ENCODE results near the gene ZMYM2. TPM values are rescaled to one million over a fixed set of nuclear protein-coding genes. Genes with fewer than 3 reads are reported as not detected.

ZMYM2 gene
- polyA plus RNA-seq, 3 donors = 6.7 to 32.6 (median 8.5) TPM

DNA sequence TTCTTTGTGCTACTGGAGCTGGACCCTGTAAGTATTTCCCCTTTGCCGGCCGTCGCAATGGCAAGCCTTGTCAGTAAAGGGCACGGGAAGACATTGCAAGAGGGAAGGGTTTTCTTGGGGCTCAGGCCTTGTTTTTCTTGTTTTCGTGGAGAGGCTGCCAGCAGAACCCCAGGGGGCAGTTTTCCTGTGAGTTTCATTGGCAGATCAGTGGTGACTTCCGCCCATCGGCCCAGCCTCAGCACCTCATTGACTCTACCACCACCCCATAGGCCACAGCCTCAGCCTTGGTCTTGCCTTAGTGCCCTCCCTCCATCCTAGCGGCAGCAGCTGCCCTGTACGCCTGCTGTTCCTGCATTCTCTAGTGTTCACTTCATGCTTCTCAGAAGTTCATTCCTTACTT, 140.8 kb downstream of the ZMYM2 start:
- TF ChIP-seq, protein P1, sequence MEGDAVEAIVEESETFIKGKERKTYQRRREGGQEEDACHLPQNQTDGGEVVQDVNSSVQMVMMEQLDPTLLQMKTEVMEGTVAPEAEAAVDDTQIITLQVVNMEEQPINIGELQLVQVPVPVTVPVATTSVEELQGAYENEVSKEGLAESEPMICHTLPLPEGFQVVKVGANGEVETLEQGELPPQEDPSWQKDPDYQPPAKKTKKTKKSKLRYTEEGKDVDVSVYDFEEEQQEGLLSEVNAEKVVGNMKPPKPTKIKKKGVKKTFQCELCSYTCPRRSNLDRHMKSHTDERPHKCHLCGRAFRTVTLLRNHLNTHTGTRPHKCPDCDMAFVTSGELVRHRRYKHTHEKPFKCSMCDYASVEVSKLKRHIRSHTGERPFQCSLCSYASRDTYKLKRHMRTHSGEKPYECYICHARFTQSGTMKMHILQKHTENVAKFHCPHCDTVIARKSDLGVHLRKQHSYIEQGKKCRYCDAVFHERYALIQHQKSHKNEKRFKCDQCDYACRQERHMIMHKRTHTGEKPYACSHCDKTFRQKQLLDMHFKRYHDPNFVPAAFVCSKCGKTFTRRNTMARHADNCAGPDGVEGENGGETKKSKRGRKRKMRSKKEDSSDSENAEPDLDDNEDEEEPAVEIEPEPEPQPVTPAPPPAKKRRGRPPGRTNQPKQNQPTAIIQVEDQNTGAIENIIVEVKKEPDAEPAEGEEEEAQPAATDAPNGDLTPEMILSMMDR (IDR thresholded peaks at IDR 0.05) = no peak
- no peak for DNase-seq
- H3K4me3 Mint-ChIP-seq = no peak overlapping the region
- Histone ChIP-seq H2AFZ (ENCODE audit: insufficient read depth, low read depth, low read length, poor library complexity, severe bottlenecking) (no peak overlapping the region), H3K4me3 (replicated peaks in 1 of 3; ENCODE audit: low read depth in 2 of 3, low read length in 3 of 3) (no peak overlapping the region), H3K4me1 (ENCODE audit: control insufficient read depth in 1 of 2, insufficient read depth in 2 of 2, low read length in 2 of 2) (peaks cover 0 to under 1% of the 10 kb centered on the region in 2 donors), H3K36me3 (replicated peaks in 1 of 2; ENCODE audit: control insufficient read depth in 1 of 2, insufficient read depth in 2 of 2, low read length in 2 of 2) (no peaks in the 10 kb centered on the region), H3K4me2 (replicated peaks; ENCODE audit: extremely low read depth, low read length, poor library complexity, severe bottlenecking) (no peak overlapping the region), H3K9ac (ENCODE audit: insufficient read depth, low read length, poor library complexity, severe bottlenecking) (no peak overlapping the region), H4K20me1 (ENCODE audit: insufficient read depth, low read length) (no peaks in the 10 kb centered on the region), H3K27me3 (ENCODE audit: control insufficient read depth in 2 of 2, insufficient read depth in 2 of 2, low read length in 2 of 2) (peaks cover 9 to 26% of the 10 kb centered on the region in 2 donors), H3K79me2 (ENCODE audit: insufficient read depth, low read length) (no peaks in the 10 kb centered on the region), H3K27ac (ENCODE audit: low read depth in 1 of 2, low read length in 2 of 2) (no peak overlapping the region), H3K9me3 (replicated peaks in 1 of 2; ENCODE audit: control insufficient read depth in 1 of 2, insufficient read depth in 1 of 2, low read length in 2 of 2) (no peaks in the 10 kb centered on the region)
- peaks cover 10 to 23% (median 14%) of the 10 kb centered on the region in 3 donors for H3K27me3 Mint-ChIP-seq (ENCODE audit: low read depth in 3 of 3)
- peaks cover 0 to 9% (median 2%) of the 10 kb centered on the region in 7 donors for H3K9me3 Mint-ChIP-seq
- no peak overlapping the region for H3K27ac Mint-ChIP-seq
- H3K4me1 Mint-ChIP-seq = peaks cover 9% of the 10 kb centered on the region
- intact Hi-C loops (cut with micrococcal nuclease) = loop anchor here in 1 of 2 donors (10.0 kb wide), 1 partner anchor 65 kb away; the partner anchor contains the start of gene GJA3
- H3K36me3 Mint-ChIP-seq = no peaks in the 10 kb centered on the region
- 81% methylated on average over 7 of the region's 9 CpGs for WGBS (ENCODE audit: insufficient coverage)

DNA sequence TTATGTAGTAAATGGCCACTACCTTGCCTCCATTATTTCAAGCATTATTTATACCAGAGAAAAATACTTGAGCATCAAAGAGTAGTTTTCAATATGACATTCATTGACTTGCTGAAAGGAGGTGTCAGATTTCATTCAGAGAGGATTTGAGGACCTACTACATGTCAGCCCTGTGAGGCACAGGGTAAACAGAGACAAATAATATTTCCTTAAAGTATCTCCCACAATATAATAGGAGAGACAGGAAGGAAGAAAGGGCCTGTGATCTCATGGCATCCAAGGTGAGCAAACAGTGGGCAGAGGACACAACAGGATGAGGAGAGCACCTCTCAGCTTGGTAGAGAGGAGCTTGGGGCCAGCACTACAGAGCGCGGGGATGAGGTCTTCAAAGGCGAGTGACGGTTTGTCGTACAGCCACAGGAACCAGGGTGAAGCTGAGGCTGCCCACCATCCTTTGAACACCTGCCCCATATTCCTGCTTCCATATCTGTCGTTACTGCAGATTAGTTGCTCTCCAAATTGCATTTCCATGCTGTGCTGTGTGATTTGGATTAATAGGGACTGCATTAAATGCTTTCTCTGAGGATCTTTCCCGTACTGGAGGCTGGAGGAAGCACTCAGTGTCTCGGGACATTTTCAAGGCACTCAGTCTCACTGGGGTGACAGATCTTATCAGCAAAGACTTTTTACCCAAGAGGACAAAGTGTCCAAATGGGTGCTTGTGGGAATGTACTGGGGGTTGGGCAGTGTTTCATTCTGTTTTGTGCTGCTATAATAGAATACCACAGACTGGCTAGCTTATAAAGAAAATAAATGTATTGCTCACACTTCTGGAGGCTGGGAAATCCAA, 143.2 kb downstream of the ZMYM2 start:
- TF ChIP-seq, protein P1 (IDR thresholded peaks at IDR 0.05) = no peak
- Histone ChIP-seq H3K4me2 (replicated peaks; ENCODE audit: extremely low read depth, low read length, poor library complexity, severe bottlenecking) (no peak overlapping the region), H3K79me2 (ENCODE audit: insufficient read depth, low read length) (no peaks in the 10 kb centered on the region), H3K9ac (ENCODE audit: insufficient read depth, low read length, poor library complexity, severe bottlenecking) (no peak overlapping the region), H3K4me3 (replicated peaks in 1 of 3; ENCODE audit: low read depth in 2 of 3, low read length in 3 of 3) (no peak overlapping the region), H3K27me3 (ENCODE audit: control insufficient read depth in 2 of 2, insufficient read depth in 2 of 2, low read length in 2 of 2) (peaks cover 7 to 21% of the 10 kb centered on the region in 2 donors), H3K27ac (ENCODE audit: low read depth in 1 of 2, low read length in 2 of 2) (no peak overlapping the region), H3K4me1 (ENCODE audit: control insufficient read depth in 1 of 2, insufficient read depth in 2 of 2, low read length in 2 of 2) (peaks cover 10 to 14% of the 10 kb centered on the region in 2 donors), H3K36me3 (replicated peaks in 1 of 2; ENCODE audit: control insufficient read depth in 1 of 2, insufficient read depth in 2 of 2, low read length in 2 of 2) (no peaks in the 10 kb centered on the region), H4K20me1 (ENCODE audit: insufficient read depth, low read length) (no peaks in the 10 kb centered on the region), H3K9me3 (replicated peaks in 1 of 2; ENCODE audit: control insufficient read depth in 1 of 2, insufficient read depth in 1 of 2, low read length in 2 of 2) (no peaks in the 10 kb centered on the region), H2AFZ (ENCODE audit: insufficient read depth, low read depth, low read length, poor library complexity, severe bottlenecking) (no peak overlapping the region)
- intact Hi-C loops (cut with micrococcal nuclease) = no loop called here
- no peak for DNase-seq
- peaks cover 24% of the 10 kb centered on the region for H3K4me1 Mint-ChIP-seq
- H3K27me3 Mint-ChIP-seq (ENCODE audit: low read depth in 3 of 3) = peaks cover 10 to 19% (median 13%) of the 10 kb centered on the region in 3 donors
- H3K9me3 Mint-ChIP-seq = peaks cover 0 to 9% (median 2%) of the 10 kb centered on the region in 7 donors
- no peak overlapping the region for H3K4me3 Mint-ChIP-seq
- H3K36me3 Mint-ChIP-seq = no peaks in the 10 kb centered on the region
- 77% methylated on average over 4 of the region's 8 CpGs for WGBS (ENCODE audit: insufficient coverage)
- H3K27ac Mint-ChIP-seq = no peak overlapping the region
